NCI-H510A treated with DMSO at 0.1 percent for 48 hours (cell line): Measurements from ENCODE around the gene RYR3.
A peak's percentile ranks its signal among the peaks of the same experiment; 100 is the strongest.

Experiments used
- DNase-seq: peaks from one replicate; lab custom pipeline; 2025; lab: John Stamatoyannopoulos, UW

RYR3 gene

GRCh38 chr15:33310481-33311311 is at the start of gene RYR3:
Gene RYR3 (plus strand): TSS chr15:33310967. CDS start chr15:33311046, 79 bp downstream.
- peak; percentile 20 for DNase-seq

DNA sequence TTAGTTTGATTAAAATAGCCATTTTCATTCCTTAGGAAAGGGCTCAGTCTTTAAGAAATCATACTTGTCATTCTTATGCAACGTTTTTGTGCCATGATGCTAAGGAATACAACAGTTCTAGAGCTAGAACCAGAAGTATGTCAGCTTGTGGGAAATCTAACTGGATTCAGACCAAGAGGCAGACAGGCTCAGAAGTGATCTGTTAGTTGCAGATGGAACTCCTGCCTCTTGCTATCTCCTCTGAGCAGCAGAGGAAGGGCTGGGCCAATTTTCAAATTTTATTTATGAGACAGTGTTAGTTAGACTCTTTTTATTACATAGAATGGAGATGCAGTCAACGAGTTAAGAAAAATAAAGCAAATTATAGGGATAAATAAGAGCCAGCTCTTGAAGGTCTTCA is 48.5 kb upstream of the RYR3 start:
- no peak for DNase-seq

GRCh38 chr15:33277689-33278088 is 33.1 kb upstream of the RYR3 start:
- no peak for DNase-seq

DNA sequence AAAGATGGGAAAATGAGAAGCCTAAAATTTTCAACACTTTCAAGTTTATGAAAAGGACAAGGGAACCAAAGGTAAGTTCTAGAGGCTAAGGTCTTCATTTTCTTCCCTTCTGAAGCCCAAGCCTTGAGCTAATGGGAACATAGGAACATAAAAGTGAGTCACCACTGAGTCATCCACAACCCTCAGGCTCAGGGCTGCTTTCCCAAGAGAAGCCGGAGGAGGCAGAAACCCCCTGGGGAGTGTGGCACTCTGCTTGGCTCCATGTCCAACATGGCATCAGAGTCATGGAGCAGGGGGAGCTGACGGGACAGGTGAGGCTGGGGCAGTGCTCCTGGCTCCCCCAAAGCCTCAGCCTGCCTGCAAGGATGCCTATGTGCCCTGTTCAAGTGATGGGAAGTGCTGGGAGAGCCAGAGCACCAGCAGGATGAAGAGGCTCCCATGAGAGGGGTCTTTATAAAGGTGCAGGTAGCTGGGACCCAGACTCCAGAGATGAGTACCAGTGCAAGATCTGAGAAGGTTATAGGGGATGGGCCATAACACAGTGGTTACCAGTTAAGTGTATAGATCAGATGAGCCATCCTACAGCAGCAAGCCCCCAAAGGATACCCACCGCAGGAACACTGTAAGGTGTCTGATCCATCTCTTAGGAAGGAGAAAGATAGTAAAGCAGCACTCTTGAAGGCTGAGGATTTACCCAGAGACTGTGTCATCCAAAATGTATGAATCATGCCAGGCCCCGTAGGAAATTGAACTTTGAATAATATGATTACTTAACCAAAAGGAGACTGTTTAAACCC is 31.8 kb upstream of the RYR3 start:
- DNase-seq, result no peak

- DNase-seq, result no peak
Observed at GRCh38 chr15:33279613-33280205, 31.1 kb upstream of the RYR3 start.

- DNase-seq, result no peak
Observed at GRCh38 chr15:33282226-33283020, 28.3 kb upstream of the RYR3 start.

DNA sequence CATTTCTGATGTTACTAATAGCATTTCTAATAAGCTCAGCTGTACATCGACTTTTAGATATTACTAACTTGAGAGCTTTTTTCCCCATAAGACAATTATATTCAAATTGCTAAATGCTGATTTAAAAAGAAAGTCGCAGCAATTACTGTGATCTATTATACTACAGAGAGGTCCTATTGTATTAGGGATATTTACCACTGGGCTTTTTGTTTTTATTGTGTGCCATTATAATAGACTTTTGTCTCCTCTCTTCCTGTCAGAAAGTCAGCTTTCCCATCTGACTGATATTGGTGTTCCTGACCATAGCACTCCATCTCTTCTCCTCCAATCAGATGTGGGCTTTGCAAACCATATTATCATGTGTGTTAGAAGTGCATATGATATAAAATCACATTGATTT is 27.2 kb upstream of the RYR3 start:
- no peak for DNase-seq

DNA sequence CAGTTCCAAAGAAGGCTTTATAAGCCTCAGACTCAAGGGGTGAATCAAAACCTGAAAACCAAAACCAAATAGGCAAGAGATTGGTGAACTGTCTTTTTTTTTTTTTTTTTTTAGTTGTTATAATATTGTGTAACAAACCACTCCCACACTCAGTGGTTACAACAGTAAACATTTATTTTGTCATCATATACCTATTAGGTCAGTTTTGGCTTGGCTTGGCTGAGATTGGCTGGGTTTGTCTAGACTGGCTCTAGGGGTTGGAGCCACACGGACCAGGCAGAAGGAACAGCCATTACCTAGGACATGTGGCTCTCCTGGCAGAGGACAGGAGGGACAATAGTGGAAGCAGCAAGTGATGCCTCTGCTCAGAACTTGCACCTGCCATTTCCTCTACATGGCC is 26.4 kb upstream of the RYR3 start:
- no peak for DNase-seq

GRCh38 chr15:33292717-33293307 is 18.0 kb upstream of the RYR3 start:
- peak; percentile 26 for DNase-seq

GRCh38 chr15:33293713-33294334 is 16.9 kb upstream of the RYR3 start:
- DNase-seq, result no peak

DNA sequence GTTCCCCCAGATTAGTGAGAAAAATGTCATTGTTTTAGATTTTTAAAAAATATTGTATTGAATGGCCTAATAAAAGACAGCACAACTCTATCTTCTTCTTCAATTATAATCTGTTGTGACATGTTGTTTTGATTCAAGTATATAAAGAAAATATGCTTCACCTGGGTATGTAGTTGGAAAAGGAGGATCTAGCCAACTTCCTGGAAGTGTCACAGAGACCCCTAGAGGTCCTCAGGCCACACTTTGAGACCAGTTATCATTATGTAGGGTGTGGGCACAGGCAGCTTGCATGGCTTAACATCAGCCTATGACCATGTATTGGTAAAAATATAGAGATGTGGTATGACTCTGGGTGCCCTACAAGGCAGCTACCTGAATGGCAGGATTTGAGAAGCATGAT is 14.7 kb upstream of the RYR3 start:
- DNase-seq, result no peak

GRCh38 chr15:33296856-33297255 is 13.9 kb upstream of the RYR3 start:
- DNase-seq, result no peak

- DNase-seq, result no peak
Observed at GRCh38 chr15:33298631-33299030, 12.1 kb upstream of the RYR3 start.

DNA sequence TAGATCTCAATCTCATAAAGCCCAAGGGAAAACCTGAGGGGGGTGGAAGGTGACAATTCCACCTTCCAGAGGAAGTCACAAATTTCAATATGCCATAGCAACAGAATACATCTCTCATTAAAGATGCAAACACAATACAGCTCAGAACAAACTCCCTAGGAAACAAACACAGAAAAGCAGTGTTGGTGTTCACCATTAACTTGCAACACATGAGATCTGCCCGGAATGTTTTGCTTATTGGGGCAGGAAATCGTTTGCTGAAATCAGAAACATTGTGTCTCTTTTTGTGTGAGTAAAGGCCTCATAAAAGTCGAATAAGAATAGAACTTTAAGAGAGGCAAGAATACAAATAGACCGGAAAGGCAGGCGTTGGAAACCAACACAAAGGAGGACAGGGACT is 5.8 kb upstream of the RYR3 start:
- DNase-seq, result no peak

DNA sequence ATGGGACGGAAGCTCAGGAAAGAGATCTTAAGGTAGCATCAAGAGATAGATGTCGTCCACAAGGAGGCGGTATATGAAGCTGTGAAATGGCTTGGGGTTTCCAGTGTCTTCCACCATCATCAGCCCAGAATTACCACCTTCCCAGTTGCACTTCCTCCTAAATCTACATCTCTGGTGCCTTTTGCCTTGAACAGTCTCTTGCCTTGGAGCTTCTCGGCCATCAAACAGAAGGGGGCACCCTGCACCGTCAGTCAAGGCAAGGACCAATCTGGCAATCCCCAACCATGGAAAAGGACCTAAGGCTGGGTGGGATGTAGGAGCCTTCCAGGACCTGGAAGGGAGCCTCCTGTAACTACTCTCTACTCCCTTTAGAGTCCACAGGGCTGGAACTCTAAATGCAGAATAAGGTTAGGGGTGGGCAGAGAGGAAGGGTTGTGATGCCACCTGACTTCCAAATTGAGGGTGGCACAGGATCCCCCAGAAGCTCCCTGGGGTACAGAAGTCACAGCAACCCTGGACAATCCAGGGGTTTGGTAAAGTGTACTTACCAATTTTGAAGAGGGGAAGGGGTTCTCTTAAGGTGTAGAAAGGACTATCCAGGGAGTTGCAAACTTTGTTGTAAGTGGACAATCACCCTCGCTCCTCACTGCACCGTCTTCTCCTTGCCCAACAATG is 1.0 kb upstream of the RYR3 start:
- DNase-seq, result peak; percentile 14

DNA sequence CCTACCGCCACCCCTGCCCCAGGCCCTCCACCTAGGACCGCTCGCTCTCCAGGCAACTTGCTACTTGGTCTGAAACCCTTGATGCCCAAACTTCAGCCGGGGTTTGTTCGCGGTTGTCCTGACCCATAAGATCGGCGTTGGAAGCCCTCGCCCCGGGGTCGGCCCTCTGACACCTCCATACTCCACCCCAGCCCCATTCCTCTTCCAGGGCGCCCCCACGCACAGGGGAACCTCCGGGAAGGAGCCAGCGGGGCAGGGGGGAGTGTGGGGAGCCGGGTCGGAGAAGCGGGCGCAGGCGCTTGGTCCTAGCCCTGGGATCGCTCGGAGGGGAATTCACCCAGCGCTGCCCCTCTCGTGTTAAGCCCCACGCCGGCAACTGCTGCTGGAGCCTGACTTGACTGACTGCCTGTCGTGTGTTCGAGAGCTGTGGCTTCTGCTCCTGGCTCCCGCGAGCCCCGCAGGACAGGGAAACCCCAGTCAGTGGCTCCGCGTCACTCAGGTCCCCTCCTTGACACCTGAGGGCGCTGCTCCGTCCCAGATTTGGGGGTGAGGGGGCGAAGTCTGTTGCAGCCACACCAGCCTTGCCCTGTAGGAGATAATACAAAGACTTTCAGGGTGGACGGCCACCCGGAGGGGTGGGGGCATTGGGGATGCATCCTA is 675 bp downstream of the RYR3 start:
- no peak for DNase-seq

- DNase-seq, result no peak
Observed at GRCh38 chr15:33313491-33313890, 2.7 kb downstream of the RYR3 start.

DNA sequence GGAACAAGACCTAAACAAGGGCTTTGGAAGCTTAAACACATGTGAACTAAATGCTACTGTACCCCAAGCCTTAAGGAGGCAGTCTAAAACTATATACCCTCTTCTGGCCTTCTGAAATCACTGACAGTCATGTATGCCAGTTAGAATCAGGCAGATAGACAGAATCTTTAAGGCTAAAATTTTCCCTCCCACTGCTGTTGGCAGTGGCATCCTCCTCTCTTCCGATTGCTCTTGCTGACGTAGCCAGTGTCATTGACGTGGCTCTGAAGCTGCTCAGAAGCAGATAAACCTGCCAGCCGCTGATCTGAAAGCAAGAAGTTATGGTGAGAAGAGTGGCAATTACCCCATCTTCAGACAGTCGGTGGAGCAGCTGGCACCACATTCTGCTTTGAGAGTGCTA is 3.3 kb downstream of the RYR3 start:
- no peak for DNase-seq

DNA sequence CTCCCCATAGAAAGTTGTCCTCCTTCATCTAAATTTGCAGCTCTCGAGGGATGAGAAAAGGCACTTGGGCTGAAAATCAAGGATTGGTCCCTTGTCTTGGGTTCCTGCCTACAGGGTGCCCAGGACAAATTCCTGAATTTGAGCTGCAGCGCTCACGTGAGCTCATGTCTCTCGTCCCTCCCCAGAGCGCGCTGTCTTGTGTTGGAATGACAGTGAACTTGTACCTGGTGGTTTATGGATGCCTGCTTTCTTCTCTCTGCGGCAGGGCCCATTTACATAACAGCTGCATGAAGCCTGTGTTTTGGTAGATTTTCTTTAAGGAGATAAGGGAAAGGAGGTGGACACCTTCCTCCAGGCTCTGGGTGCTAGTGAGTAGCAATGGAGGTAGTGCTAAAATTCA is 4.3 kb downstream of the RYR3 start:
- DNase-seq, result no peak

DNA sequence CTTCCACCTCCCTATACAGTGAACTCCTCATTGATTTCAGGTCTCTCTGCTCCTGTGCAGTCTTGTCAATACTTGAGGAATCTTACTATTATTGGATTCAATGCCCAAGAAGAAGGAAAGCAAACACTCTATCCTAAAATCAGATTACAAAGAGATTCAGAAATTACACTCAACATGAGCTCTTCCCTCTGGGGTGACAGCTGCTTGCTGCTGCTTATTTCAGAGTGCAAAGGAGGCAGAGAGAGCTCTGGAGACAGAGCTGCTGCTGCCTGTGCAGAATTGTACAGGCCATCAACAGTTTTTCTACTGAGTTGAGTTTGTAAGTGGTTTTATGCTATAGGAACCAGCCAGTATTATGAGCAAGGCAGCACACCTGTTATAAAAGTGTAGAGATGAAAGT is 7.1 kb downstream of the RYR3 start:
- DNase-seq, result no peak
